ENCODE data around the gene KCNQ4.

KCNQ4 gene

DNA sequence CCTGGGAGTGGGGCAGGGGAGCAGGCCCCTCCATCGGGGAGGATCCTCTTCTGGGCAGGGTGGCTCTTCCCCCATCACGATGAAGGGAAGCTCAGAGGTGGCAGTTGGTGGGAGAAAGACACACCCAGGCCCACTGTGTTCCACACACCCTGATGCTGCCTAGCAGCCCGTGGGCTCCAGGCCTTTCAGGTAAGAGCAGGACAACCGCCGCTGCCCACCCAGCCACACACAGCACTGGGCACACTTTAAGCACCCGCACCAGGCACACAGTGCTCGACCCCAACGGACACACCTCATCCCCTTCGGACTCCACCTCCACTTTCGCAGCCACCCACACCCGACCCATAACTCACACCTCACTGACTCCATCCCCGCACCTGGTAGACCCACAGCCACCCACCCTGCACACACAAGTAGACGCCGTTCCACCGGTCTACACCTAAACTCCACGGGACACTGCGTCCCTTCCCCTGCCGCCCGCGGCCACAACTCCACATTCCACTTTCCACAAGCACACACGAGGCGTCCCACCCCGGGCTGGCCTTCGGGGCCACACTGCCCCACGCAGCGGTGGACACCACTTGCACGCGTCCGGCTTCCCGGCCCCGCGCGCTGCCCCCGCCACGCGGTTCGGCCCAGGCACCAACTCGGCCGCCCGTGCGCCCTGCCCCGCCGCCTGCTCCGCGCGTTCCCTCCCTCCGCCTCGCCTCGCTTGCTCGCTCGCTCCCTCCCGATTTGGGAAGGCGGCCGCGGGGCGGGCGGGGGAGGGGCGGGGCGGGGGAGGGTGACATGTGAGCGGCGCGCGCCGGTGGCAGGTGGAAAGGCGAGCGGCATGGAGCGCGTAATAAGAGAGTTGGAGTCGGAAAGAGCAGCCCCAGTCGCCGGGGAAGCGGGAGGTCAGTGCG lies at the start of gene KCNQ4:
KCNQ4 (plus strand) TSS at position 787 of the 905 bp plus-strand sequence. CDS start 307 bp downstream, outside the sequence.
- FAIRE-seq = no peak

DNA sequence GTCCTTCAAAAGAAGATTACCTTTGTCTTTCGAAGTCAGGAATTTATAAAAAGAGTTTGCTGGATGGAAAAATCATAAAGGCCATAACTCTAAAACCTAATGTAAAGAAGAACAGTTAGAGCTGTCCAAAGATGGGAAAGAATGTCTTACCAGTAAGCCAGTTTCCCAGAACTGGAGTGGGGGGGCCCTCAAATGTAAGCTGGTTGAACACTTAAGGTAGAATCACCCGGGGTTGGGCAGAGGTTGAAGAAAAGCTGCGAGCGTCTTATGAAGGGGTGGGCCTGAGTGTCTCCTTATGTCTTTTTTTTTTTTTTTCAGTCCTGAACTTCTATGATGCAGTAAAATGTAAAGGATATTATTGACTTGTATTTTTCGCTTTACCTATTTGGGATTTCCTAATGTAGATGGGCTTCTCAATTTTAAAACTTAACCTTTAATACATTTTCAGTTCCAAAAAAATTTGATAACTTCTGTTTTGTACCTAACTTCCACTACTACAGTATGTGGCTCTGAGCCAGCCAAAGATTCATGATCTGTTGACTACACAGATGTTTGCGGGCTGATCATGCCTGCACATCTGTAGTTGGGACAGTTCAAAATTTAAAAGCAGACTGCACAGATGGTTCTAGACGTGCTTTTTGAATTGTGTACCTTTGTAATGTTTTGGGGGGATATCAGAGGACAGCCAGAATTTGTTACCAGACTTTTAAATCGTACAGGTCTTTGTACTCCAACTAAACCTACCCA lies 48.5 kb upstream of the KCNQ4 start:
- FAIRE-seq = no peak

DNA sequence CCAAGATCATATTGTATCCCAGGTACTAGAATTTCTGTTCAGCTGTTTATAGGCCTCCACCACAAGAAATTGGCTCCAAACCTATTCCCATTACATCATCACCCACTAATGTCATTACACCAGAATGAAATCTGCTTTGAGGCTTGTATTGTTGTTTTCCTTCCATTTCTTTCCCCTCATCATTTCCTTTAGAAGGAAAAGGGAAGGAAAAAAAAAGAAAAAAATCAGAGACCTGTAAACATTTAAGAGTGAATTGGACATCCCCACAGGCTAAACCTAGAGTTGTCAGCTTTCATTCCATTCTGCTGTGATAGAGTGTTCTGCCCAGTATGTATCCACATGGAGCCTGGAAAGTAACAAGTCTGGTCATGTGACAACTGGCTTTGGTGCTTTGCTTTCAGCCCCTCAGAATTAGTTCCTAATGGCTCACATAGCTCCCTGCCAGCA lies 47.5 kb upstream of the KCNQ4 start:
- FAIRE-seq = no peak

DNA sequence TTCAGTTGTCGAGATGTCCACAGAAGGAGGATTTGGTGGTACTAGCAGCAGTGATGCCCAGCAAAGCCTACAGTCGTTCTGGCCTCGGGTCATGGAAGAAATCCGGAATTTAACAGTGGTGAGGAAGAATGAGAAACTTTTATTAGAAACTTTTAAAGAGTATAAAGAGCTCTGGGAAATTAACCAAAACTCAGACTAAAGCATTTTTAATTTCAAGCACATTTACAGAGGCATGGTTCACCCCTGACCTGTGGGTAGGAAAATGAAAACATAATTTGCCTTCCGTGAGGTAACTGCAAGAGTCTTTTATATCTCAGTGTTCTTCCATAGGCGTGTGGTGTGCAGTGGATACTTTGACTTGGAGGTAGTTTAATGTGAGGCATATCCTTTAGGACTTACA lies 44.8 kb upstream of the KCNQ4 start:
- FAIRE-seq = no peak

DNA sequence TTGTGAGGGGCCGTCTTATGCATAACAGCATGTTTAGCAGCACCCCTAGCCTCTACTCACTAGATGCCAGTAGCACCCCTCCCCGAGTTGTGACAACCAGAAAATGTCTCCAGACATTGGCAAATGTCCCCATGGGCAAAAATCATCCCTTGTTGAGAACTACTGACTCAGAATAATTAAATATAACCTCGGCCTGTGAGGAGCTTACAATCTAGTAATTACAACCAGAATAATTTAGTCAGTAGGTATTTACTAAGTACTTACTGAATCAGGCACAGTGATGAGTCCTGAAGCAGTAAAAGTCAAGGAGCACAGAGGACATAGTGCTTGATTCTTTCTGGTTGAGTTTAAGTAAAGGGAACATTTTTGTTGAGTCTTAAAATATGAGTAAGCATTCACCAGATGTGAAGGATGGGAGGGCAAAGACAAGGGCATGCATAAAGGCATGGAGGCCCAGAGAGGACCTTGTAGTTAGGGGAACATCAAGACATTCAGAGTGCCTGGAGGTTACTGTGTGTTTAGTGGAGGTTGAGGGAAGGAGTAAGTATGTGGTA lies 44.1 kb upstream of the KCNQ4 start:
- FAIRE-seq = no peak

DNA sequence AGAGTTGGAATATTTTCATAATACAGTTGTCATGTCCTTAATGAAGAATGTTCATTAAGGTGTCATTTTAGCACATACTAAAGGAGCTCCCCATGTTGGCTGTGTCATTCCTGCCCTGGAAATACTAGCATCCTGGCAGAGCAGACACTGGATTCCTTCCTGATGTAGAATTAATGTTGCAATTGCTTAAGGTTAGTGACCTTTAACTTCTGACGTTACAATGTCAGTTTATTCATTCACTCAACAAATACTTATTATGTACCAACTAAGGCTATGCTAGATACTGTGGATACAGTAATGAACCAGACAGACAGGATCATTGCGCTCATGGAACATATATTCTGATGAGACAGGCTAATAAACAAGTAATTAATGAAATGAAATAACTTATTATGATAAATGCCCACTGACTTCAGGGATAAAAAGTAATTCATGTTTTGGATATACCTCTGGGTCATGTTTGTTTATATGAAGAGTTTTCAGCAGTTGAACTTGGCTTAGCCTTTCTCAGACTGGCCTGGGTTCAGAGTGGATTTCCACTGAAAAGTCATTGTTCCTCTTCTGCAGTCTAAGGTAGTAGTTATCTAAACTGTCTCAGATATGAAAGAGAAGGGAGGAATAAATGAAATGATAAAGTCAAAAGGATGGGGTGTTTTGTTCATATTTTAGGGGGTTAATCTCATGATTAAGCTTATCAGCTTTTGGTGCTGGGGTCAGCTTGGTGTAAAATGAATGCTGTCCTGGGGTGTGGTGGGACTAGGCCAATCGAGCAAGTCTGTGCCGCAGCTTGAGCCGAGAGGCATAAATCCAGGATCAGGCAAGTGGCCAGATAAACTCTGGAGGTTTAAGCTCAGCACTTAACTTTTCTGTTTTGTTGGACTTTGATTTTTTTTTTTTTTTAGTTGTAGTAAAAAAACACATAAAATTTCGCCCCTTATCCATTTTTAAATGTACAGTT lies 43.3 kb upstream of the KCNQ4 start:
- no peak for FAIRE-seq

DNA sequence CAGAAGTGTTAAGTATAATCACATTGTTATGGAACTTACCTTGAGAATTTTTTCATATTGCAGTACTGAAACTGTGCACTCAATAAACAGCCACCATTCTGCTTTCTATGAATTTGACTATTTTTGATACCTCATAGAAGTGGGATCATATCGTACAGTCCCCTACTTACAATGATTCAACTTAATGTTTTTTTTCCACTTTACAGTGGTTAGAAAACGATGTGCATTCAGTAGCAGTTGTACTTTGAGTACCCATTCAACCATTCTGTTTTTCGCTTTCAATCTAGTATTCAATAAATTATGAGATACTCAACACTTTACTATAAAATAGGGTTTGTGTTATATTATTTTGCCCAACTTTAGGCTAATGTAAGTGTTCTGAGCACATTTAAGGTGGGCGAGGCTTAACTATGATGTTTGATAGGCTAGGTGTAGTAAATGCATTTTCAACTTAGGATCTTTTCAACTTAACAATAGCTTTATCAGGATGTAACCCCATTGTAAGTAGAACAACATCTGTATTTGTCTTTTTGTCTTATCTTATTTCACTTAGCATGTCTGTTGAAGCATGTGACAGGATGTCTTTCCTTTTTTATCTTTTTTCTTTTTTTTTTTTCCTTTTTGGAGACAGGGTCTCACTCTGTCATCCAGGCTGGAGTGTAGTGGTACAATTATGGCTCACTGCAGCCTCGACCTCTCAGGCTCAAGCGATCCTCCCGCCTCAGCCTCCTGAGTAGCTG lies 42.4 kb upstream of the KCNQ4 start:
- no peak for FAIRE-seq

DNA sequence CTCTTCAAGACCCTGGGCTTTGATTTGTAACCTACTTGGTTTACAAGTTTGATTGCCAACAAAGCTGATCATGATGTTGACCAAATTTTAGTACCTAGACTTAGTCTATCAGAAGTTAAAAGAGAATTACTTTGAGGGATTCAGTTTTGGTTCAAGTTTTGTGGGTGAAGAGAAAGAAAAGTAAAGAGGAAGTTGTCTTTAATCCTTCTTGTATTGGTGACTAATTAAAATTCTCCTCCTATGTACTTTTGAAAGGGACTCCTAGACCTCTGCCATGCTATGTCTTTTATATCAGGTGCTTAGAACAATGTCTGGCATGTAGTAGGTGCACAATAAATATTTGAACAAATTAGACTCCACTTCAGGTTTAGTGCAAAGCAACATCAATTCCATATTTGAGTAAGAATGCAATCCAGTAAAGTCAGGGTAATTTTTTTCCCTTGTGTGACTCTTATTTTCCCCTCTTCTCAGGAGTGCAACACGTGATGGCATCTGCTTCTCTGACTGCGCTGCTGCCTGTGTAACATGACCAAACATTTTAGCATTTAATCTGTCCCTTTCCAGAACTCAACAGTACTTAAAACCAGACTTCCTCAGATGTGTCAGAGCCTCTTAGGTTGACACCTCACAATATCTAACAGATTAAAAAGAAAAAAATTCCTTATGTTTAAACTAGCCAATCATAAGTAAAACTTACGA lies 41.1 kb upstream of the KCNQ4 start:
- FAIRE-seq = no peak

DNA sequence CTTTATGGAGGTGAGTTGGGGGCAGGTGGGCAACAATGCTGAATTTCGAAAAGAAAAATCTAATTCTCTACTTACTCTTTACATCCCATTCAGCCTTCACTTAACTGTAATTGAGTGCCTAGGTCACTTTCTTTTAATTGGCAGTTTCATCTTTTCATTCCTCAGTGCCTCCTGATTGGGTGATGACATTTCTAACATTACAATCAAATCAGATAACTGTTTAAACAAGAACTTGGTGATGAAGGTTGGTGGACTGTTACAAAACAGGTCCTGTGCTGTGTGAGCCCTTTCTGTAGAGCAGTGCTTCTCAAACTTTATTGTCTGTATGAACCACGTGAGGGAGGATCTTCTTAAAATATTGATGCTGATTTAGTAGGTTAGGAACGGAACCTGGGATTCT lies 40.1 kb upstream of the KCNQ4 start:
- FAIRE-seq = no peak

DNA sequence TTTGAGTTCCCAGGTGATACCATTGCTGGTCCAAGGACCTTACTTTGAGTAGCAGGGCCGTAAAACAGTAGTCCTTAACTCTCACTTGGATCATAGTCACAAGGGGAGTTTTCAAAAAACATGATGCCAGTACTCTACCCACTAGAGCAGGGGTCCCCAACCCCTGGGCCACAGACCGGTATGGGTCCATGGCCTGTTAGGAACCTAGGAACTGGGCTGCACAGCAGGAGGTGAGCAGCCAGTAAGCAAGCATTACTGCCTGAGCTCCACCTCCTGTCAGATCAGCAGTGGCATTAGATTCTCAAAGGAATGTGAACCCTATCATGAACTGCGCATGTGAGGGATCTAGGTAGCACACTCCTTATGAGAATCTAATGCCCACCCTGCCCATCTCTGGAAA lies 39.7 kb upstream of the KCNQ4 start:
- FAIRE-seq = no peak

DNA sequence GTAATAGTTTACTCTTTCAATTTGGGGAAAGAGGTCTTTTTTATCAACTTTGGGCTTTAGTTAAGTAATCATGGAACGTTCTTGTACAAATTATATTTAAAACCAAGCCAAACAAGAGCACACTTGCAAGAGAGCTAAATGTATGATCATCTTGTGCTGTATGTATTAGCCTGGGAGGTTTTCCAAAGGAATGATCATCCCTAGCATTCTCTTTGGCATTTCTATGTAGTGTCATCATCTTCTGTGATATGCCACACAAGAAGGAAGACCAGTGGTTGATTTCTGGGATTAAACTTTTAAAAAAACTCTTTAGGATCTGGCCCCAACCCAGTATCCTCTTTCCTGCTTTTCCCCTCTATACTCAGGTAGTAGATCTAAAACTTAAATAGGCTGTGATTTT lies 38.4 kb upstream of the KCNQ4 start:
- no peak for FAIRE-seq

DNA sequence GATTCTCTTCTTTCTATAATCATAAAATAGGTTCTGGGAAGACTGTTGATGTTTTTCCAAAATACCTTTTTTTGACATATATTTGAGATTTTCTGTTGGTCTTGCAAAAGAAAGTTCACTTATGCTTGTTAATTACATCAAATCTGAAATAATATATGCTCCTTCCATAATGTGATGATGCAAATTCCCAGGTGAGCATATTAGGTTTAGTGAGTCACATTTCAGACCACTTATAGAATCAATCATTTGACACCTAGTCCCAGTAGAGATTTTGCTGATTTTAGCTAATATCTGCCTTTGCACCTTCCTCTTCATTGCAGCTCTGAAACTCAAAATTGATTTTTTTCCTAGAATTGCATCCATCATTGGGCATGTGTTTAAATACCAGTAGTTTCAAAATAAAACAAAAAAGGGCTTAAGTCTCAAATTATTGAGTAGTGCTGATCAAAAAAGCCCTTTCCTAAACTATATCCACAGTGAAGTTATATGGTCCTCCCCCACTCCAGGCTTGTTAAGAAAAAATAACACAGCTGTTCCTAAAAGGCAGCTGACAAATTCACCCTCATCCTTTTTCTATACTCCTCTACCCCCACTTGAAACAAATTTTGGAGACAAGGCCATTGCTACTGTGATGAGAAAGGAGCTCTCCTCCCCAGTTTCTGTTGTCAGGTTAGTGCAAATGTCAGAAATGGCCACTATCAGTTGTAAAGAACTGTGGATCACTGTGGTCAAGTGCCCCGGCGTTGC lies 37.1 kb upstream of the KCNQ4 start:
- FAIRE-seq = no peak

DNA sequence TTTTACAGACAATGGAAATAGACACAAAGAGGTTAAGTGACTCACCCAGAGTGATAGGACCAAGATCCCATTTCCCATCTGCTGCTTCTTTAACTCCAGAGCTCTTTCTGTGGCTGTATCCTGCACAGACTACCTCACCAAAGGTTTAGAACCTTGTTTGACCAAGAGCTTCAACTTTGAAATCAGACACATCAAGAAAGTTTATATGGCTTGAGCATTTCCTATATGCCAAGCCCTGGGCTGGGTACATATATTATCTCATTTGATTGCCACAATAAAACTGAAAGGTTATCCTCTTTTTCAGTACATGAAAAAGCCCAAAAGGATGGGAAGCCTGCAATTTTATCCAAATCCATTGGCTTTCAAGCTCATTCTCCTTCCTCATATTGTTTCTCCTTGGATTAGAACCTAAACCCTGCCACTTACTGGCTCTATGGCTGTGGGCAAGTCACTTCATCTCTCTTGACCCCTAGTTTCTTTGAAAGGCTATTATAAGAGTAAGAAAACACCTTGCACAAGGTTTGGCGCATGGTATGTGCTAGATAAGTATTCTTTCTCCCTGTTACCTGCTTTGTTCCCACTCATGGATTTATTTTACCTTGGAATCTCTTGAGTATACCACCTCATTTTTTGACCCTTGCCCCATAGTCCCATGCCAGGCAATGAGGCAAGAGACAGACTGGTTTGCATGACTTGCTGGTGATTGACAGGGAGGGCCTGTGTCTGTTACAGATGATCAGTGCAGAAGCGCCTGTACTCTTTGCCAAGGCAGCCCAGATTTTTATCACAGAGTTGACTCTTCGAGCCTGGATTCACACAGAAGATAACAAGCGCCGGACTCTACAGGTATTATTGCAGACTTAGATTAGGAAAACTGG lies 34.5 kb upstream of the KCNQ4 start:
- FAIRE-seq = no peak

DNA sequence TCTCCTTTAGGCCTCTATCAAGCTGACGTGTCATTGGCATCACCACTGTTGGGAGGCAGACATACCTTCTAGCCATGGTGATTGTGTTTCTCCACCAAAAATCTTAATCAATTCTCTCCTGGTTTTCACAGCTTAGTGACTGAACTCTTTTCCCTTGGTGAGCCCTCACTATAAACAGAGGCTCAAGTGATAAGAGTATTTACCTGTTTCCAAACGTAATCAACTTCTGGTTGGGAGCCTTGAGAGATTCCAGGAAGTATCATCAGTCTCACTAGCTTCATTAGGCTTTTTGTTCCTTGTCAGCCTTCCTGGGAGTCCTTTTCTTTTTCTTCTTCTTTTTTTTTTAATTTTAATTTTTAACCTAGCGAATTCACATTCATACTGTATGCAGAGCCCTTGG lies 33.8 kb upstream of the KCNQ4 start:
- FAIRE-seq = no peak

DNA sequence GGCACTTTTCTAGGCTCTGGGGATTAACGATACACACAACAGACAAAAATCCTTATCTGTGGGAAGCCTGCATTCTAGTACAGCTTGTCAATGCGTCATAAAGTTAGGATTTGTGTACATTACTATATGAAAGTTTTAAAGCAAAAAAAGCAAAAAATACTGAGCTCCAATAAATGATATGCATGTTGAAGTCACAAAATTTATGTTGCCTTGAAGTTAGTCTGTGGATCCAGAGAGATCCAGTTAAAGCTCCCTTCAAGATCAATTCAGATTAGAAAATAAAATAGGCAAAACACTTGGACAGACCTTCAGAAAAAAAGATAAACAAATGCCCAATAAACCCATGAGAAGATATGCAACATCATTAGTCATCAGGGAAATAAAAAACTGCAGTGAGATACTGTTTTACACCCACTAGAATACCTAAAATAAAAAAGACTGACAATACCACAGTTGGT lies 33.1 kb upstream of the KCNQ4 start:
- FAIRE-seq = no peak

DNA sequence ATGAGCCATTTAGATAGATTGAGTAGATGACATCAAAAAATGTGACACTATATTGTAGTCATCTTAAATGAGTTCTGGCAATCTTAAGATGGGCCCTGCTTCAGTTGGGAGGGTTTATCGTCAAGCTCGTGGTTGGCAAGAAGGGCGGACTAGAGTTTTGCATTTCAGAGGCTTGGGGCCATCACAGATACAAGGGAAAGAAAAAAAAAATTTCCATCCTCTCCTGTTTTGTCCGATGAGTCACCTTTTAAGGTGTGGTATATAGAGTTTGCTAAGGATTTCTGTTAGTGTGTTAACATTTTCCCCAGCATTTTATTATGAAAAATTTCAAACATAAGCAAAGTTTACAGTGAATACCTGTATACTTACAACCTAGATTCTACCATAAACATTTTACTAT lies 31.8 kb upstream of the KCNQ4 start:
- FAIRE-seq = peak; percentile 45

DNA sequence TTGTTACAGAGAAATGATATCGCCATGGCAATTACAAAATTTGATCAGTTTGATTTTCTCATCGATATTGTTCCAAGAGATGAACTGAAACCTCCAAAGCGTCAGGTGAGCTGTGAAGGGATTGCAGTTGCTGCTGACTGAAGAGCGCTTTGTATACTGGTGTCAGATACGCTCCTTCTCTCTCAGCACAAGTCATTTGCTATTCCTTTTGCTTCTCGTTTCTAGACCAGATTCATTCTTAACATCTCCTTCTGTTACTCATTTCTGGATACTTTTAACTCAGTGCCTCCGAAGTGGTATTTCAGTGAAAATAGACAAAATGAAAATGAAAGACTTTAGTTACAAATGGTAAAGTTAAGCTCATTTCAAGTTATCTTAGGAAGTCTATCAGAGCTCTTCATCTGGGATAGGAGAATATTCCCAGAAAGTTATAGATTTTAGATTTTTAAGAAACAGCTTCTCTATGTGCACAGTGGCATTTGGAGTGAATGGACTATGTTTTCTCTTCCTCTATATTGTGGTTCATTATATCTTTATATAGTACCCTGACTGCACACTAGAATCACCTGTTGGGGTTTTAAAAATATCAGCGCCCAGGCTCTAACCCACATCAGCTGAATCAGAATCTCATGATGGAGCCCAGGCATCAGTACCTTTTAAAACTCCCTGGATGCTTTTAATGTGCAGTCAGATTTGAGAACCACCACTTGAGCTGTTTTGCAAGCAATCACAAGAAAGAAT lies 30.3 kb upstream of the KCNQ4 start:
- FAIRE-seq = no peak

DNA sequence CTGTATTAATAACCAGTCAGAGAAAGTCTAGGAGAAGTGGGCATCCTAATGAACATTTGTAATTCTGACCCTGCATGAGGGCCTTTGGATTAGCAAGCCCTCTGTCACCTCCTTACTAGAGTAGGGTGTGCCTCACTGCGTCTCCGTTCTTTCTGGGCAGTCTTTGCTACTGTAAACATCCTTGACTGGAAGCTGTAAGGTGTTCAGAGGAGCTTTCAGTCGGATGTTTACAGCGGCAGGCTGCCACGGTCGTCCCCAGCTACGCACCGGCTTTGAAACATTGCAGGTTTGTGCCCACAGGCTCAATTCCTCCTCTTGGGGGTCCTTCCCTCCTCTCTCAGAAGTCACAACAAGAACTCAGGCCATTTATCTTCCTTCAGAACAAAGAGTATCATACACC lies 29.4 kb upstream of the KCNQ4 start:
- FAIRE-seq = no peak

DNA sequence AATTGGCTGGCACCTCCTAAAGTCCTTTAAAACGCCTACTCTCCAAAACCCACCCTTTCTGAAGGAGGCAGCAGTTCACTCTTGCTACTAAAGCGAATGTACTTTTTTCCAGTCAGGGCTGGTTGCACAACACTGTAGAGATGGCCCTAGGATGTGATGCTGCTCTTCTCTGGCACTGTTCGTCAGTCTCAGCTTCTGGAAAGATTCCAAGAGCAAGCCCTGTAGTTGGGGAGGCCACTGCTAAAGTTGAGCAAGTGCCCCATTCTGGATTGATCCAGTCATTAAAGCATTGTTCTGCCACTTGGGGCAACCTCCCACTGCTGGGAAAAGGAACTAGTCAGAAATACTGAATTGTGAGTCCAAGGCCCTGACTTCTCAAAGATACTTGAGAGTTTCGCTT lies 28.5 kb upstream of the KCNQ4 start:
- FAIRE-seq = no peak

Data from G401.6 (cell line).